Inflammatory macrophage (primary cell): Measurements from ENCODE around the gene OPHN1.
"Not testable (repeated sequence)": the region's sequence is repeated elsewhere in the genome, so short reads cannot be mapped to it uniquely, and the experiment has no call there.

Experiments used
- DNase-seq, 2 donors: peaks; one replicate each; pipeline ENCODE4 v3.0.0-alpha.2; 2020 to 2022

Gene OPHN1

DNA sequence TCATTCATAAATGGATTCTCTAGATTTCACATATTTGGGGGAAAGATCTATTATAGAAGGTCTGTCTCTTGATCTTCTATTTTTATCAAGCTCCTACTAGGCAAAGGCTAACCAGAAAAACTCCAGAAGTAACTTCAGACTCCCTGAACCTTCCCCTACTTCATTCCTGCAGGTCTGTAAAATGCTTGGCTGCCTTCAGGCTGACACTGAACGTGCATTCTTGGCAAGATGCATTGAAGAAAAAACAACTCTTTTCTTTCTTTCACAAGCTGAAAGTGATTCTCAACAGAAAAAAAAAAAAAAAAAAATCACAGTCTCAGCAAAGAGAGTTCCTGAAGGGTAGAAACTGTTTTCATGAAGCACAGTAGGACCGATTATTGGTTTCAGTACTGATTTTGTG is 12.7 kb downstream of the OPHN1 start:
- DNase-seq: no peak

GRCh38 chrX:68419975-68420374 is 13.3 kb downstream of the OPHN1 start:
- peak; percentile 49 to 78 for DNase-seq

GRCh38 chrX:68417651-68418050 is 15.6 kb downstream of the OPHN1 start:
- DNase-seq: no peak

- DNase-seq: no peak
Observed at GRCh38 chrX:68416592-68416991, 16.7 kb downstream of the OPHN1 start.

DNA sequence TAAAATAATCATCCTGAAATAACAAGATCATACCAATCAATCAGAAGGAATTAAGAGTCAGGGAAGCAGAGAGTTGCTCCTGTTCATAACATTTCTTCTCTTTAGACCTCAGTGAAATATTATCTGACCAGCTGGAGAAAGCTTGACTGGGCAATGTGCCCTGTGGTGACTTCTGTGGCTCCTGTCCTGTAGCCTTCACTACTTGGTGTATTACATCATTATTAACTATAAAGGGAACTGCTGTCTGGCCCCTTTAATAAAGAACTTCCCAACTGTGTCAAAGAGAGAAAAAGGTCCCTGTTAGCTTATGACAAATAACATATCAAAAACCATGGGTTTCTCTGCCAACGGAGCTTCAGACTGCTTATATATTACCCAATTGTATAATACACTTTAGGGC is 18.0 kb downstream of the OPHN1 start:
- DNase-seq: peak; percentile 48 to 67

- peak in 1 of 2 donors; percentile 1 for DNase-seq
Observed at GRCh38 chrX:68413254-68413653, 20.0 kb downstream of the OPHN1 start.

- no peak for DNase-seq
Observed at GRCh38 chrX:68411729-68412128, 21.6 kb downstream of the OPHN1 start.

- DNase-seq: no peak
Observed at GRCh38 chrX:68409194-68409593, 24.1 kb downstream of the OPHN1 start.

DNA sequence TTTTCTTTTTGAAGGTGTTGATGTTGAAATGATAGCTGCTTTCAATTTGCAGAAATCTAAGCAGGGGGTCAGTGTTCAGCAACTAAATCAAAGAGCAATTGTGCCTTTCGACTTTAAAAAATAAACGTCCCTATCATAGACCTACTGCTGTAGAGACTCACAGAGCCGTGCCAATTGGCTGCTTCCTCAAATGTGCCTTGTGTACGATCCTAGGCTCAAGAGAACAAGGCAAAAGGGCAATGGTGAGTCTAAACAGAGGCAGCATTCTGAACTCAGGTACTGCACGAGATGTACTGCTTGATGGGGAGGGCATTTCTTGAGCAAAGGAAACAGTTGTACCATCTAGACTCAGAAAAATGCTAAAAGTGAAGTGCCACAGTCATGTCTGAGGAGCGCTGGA is 29.8 kb downstream of the OPHN1 start:
- DNase-seq: no peak

DNA sequence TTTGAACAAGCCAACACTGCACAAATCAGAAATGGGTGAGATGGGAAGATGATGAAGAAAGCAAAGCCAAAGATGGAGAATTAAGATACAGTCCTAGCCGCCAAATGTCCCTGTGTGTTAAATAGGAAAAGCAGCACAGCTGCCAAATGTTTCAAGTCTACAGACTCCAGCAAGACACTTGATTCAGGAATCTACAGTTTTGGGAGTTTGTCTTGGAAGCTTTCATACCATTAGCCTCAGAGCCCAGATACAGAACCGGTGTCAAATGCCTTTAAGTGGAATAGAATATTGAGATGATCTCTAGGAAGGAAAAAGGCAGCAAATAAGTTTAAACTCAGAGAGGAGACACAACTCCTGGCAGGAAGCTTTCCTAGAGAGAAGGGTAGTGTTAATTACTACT is 30.3 kb downstream of the OPHN1 start:
- DNase-seq: no peak

- DNase-seq: no peak
Observed at GRCh38 chrX:68402094-68402493, 31.2 kb downstream of the OPHN1 start.

- no peak for DNase-seq
Observed at GRCh38 chrX:68398291-68398690, 35.0 kb downstream of the OPHN1 start.

DNA sequence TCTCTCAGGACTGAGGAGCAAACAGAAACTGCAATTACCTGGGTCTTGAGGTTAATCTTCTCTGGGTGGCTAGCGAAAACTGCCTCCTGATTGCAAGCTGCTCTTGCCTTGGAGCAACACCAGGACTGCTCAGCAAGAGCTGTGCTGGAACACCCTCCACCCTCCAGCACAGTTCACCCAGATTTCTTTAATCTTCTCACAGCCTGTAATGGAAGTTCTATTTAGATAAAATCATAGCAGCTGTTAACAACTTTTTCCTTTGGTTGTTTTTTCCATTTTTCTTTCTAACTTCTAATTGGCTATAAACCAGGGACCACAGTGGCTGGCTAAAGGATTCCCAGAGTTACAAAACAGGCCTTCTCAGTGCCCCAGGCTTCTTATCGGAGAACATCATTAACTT is 36.3 kb downstream of the OPHN1 start:
- no peak for DNase-seq

- not testable (repeated sequence) for DNase-seq
Observed at GRCh38 chrX:68389419-68389960, 43.8 kb downstream of the OPHN1 start.

GRCh38 chrX:68387776-68388175 is 45.5 kb downstream of the OPHN1 start:
- no peak for DNase-seq

DNA sequence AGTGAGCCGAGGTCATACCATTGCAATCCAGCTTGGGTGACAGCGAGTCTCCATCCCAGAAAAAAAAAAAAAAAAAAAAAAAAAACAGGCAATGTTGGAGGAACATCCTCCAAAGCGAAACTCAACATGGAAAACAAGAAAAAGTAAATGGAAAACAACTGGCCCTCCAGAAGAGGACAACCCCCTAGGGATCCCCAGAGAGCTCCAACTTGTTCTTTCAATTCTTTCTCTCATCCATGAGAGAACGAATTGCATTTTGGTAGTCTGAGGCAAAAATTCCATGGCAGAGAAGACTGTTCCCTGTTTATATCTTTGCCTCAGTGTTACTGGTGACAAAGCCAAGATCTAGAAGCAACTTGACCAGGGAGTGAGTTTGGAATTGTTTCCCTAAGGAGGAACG is 49.8 kb downstream of the OPHN1 start:
- DNase-seq: no peak

DNA sequence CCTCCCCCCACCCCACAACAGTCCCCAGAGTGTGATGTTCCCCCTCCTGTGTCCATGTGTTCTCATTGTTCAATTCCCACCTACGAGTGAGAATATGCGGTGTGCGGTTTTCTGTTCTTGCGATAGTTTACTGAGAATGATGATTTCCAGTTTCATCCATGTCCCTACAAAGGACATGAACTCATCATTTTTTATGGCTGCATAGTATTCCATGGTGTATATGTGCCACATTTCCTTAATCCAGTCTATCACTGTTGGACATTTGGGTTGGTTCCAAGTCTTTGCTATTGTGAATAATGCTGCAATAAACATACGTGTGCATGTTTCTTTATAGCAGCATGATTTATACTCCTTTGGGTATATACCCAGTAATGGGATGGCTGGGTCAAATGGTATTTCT is 55.7 kb downstream of the OPHN1 start:
- not testable (repeated sequence) for DNase-seq

DNA sequence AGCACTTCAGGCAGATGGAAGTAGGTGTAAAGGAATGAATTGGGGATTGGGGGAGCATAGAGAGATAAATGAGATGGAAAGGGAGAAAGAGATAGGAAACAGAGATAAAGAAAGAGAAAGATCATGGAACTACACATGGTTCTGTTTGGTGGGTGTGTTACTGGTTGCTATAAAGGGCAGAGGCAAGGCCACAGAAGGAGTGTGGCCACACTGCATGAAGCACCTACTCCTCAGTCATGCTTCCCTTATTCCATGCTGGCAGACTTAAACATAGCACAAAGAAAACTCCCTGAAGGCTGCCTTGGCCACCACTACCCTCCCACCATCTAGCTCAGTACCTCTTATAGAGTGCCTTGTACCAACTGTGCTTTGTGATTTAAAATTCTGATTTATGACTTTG is 56.9 kb downstream of the OPHN1 start:
- peak in 1 of 2 donors; percentile 2 for DNase-seq

DNA sequence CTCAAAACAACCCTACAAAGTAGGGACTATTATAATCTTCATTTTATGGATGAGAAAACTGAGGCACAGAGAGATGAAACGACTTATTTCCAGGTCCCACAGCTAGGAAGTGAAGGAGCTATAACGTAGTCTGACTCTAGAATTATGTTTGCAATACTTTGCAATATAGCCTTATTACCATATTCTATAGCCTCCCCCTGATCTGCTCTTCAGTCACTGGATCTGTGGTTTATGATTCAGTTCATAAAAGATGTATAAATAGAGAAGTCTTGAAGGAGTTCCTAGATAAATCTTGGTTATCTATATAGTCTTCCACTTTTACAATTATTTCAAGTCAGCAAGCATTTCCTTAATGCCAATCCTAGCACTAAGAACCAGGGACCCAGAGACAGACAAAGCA is 57.5 kb downstream of the OPHN1 start:
- no peak for DNase-seq

DNA sequence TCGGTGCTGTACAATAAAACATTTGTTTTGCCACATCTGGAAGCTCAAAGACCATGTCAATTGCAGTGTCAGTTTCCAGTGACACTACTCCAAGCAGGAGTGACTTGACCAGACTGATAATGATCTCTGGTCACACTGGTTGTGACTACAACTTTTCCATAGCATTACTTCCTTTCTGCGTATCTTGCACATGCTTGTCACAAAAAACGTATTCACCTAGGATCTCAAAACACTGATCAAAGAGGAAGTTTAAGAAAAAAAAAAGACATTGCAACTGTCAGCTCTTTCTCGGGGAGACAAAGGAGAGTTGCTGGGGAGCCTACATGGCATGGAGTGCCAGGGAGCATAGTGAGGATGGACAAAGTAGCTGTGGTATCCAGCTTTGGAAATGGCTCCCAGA is 60.6 kb downstream of the OPHN1 start:
- DNase-seq: no peak

- DNase-seq: no peak
Observed at GRCh38 chrX:68369559-68369958, 63.7 kb downstream of the OPHN1 start.

GRCh38 chrX:68365341-68365740 is 68.0 kb downstream of the OPHN1 start:
- no peak for DNase-seq

GRCh38 chrX:68363984-68364383 is 69.3 kb downstream of the OPHN1 start:
- DNase-seq: no peak

DNA sequence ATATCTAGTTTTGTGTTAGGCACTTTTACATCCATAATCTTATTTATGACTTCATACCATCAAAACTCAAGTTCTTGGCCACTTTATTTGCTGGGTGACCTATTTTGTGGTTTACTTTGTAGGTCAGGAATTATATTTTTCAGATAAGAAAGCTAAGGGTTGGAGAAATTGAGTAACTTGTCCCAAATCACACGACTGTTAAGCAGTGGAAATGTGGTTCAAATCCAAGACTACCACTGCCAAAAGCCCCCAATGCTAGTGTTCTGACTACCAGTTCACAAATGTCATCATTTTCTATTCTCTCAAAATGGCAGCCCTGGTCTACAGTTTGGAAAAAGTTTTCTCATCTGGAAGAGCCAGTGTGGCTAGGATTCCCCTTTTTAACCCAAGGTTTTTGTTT is 74.6 kb downstream of the OPHN1 start:
- DNase-seq: no peak

DNA sequence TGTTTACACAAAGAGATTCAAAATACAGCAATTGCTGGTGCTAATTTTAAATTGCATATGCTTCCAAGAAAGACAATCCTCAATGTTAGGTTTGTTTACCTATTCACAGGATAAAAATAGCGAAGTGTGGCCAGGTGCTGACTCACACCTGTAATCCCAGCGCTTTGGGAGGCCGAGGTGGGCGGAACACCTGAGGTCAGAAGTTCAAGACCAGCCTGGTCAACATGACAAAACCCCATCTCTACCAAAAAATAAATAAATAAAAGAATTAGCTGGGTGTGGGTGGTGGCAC is 77.7 kb downstream of the OPHN1 start:
- no peak for DNase-seq
